B cell (primary cell): ENCODE results near the gene S100A8. TPM values are rescaled to one million over a fixed set of nuclear protein-coding genes. Genes with fewer than 3 reads are reported as not detected.
A peak's percentile ranks its signal among the peaks of the same experiment; 100 is the strongest.

Experiments used
- ATAC-seq: fragments of 200-7000 bp; cut with Tn5 transposase; one replicate; pipeline ENCODE4 v1.10.0; 2021; ENCODE audit warnings: low read depth, mild to moderate bottlenecking, moderate number of reproducible peaks, moderate library complexity
- CTCF ChIA-PET: fragments of 350-600 bp; sonication (Branson Sonifier 250); formaldehyde crosslinking; loops from one replicate; lab custom pipeline; 2021; ENCODE audit warnings: antibody characterized with exemption, inconsistent platforms; lab: Charles Lee
- POLR2A ChIA-PET: fragments of 350-600 bp; sonication (Branson Sonifier 250); formaldehyde crosslinking; loops from one replicate; lab custom pipeline; 2021; ENCODE audit warnings: antibody characterized with exemption; lab: Charles Lee
- DNase-seq: peaks from one replicate; pipeline ENCODE4 v3.0.0; 2013
- H2AFZ ChIP-seq: 2 replicates; pipeline ENCODE4 v1.6.1; 2012; ENCODE audit warnings: mild to moderate bottlenecking, low read depth, low read length; ENCODE audit not compliant: insufficient read depth, poor library complexity, severe bottlenecking
- H3K27ac ChIP-seq, 2 donors: 1 replicate in 1 of 2; 2 replicates in 1 of 2; pipeline ENCODE4 v1.5.1; 2012 to 2013; ENCODE audit warnings: low read length in 2 of 2, mild to moderate bottlenecking in 2 of 2, moderate library complexity in 1 of 2
- H3K27me3 ChIP-seq, 4 experiments: fragments of 200-600 bp in 1 of 4; sonication (generic) in 1 of 4; replicated peaks in 1 of 4; 1 replicate in 2 of 4; 2 replicates in 2 of 4; pipeline versions ENCODE4 v1.6.1 to v1.7.0; 2013 to 2016; ENCODE audit warnings: low read length in 3 of 4, mild to moderate bottlenecking in 2 of 4, mixed read lengths in 1 of 4, moderate library complexity in 1 of 4; ENCODE audit not compliant: insufficient read depth in 4 of 4, control insufficient read depth in 3 of 4; ENCODE audit errors: control extremely low read depth in 1 of 4
- H3K36me3 ChIP-seq, 2 experiments: replicated peaks in 1 of 2; 1 replicate in 1 of 2; 2 replicates in 1 of 2; pipeline versions ENCODE4 v1.6.1 to v1.7.1; 2013; ENCODE audit warnings: low read length in 1 of 2; ENCODE audit not compliant: insufficient read depth in 2 of 2, control insufficient read depth in 1 of 2; ENCODE audit errors: control extremely low read depth in 1 of 2, extremely low read depth in 1 of 2
- H3K4me1 ChIP-seq, 2 donors: fragments of 200-600 bp in 1 of 2; sonication (generic) in 1 of 2; 1 replicate in 1 of 2; 2 replicates in 1 of 2; pipeline versions ENCODE4 v1.5.1 to v1.6.1; 2013 to 2017; ENCODE audit warnings: low read length in 2 of 2; ENCODE audit not compliant: control insufficient read depth in 2 of 2, insufficient read depth in 2 of 2
- H3K4me2 ChIP-seq: replicated peaks from 2 replicates; pipeline ENCODE3; 2012; ENCODE audit warnings: mild to moderate bottlenecking, low read depth, low read length; ENCODE audit not compliant: poor library complexity, severe bottlenecking
- H3K4me3 ChIP-seq, 5 experiments: fragments of 200-600 bp in 1 of 5; sonication (generic) in 1 of 5; 1 replicate in 3 of 5; 2 replicates in 2 of 5; pipeline versions ENCODE4 v1.5.1 to v1.7.0; 2011 to 2016; ENCODE audit warnings: low read length in 4 of 5, mild to moderate bottlenecking in 4 of 5, low read depth in 2 of 5, control low read depth in 1 of 5, moderate library complexity in 1 of 5; ENCODE audit not compliant: insufficient read depth in 1 of 5; ENCODE audit errors: control extremely low read depth in 1 of 5, extremely low read depth in 1 of 5
- H3K79me2 ChIP-seq: fragments of 200-600 bp; sonication (generic); one replicate; pipeline ENCODE4 v1.6.0; 2016; ENCODE audit warnings: low read length; ENCODE audit not compliant: control insufficient read depth, insufficient read depth
- H3K9ac ChIP-seq: fragments of 200-600 bp; sonication (generic); 2 replicates; pipeline ENCODE4 v1.6.1; 2017; ENCODE audit warnings: mild to moderate bottlenecking, low read length, moderate library complexity
- H3K9me3 ChIP-seq, 3 donors: one replicate each; pipeline versions ENCODE4 v1.6.1 to v1.7.1; 2013; ENCODE audit warnings: low read length in 2 of 3; ENCODE audit not compliant: control insufficient read depth in 2 of 3, insufficient read depth in 1 of 3; ENCODE audit errors: control extremely low read depth in 1 of 3
- H4K20me1 ChIP-seq: 2 replicates; pipeline ENCODE4 v1.6.0; 2012; ENCODE audit warnings: mild to moderate bottlenecking, low read length; ENCODE audit not compliant: insufficient read depth, control insufficient read depth, poor library complexity, severe bottlenecking
- H3K27ac Mint-ChIP-seq: one replicate; pipeline ENCODE4 v1.8.0; 2021; ENCODE audit warnings: mixed read lengths
- H3K27me3 Mint-ChIP-seq: one replicate; pipeline ENCODE4 v1.8.0; 2021; ENCODE audit warnings: mixed read lengths
- H3K4me1 Mint-ChIP-seq: one replicate; pipeline ENCODE4 v1.8.0; 2021; ENCODE audit warnings: mixed read lengths
- H3K4me3 Mint-ChIP-seq: one replicate; pipeline ENCODE4 v1.8.0; 2021; ENCODE audit warnings: mixed read lengths
- H3K9me3 Mint-ChIP-seq: one replicate; pipeline ENCODE4 v1.8.0; 2022; ENCODE audit warnings: mixed read lengths; ENCODE audit not compliant: insufficient read depth
- EZH2 ChIP-seq: IDR thresholded peaks from 2 replicates; pipeline ENCODE4 v1.6.1; 2012; ENCODE audit warnings: borderline replicate concordance, low read depth, mild to moderate bottlenecking, moderate library complexity, low read length; ENCODE audit not compliant: insufficient read depth, poor library complexity, severe bottlenecking
- WGBS: methylation state at CpG from one replicate; pipeline ENCODE4 v1.1.5; 2013; ENCODE audit warnings: missing lambda C conversion rate; ENCODE audit not compliant: insufficient coverage; 5-methylcytosine and 5-hydroxymethylcytosine counted together
- intact Hi-C: fragments of 100-400 bp; cut with micrococcal nuclease; formaldehyde crosslinking; loops from one replicate; pipeline ENCODE4 v1.10.0; 2022
- polyA plus RNA-seq: library from polyadenylated mRNA; depleted of rRNA; stranded (reverse); fragments of >200 nt; gene quantifications from 2 replicates; pipeline ENCODE4 v1.2.3, GENCODE V29; 2012
- total RNA-seq, 2 donors: library from RNA; stranded (reverse); fragments of 120-200 nt in 1 of 2; gene quantifications; 1 replicate in 1 of 2; 2 replicates in 1 of 2; pipeline versions ENCODE4 v1.2.3 to v1.2.4, GENCODE V29; 2013 to 2022
- TF ChIP-seq, protein P1 (sequence below): fragments of 200-600 bp; IDR thresholded peaks from one replicate; pipeline ENCODE4 v1.8.0; 2022; ENCODE audit warnings: antibody characterized with exemption, mild to moderate bottlenecking

S100A8 gene
- total and polyA plus RNA-seq, 2 donors (not counting 1 experiment from before 2014, with no cell fraction given) = 3.3 to 16.7 TPM

DNA sequence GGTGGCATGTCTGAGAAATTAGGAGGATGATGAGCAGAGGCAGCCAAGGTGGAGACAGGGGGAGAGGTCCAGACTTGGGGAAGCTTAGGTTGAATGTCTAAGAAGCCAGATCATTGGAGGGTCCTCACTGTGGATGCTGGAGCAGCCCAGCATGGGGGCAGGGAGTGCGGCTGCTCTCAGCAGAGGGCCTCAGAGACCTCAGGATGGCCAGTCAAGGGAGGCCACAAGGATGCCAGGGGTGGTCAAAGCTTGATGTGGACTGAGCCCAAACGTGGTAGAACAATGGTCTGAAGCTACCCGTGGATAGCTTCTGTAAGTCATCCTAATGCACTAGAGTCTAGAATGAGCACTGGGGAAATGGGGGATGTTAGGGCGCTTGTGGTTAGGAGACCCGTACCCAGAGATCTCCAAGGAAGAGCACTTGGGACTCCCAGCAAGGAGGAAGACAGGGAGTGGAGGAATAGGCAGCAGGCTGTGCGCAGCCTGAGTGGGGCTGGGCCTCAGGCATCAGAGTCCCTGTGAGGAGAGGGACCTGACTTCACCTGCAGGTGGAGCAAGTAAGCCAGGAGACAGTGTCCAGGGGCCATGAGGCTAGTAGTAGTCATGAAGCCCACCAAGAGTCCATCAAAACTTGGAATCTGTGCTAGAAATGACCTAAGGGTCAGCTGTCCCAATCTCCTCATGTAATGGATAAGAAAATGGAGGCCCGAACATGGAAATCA, 37.5 kb downstream of the S100A8 start:
- Mint-ChIP-seq H3K27ac (no peak overlapping the region), H3K4me1 (peaks cover 20% of the 10 kb centered on the region), H3K4me3 (no peak overlapping the region), H3K9me3 (no peaks in the 10 kb centered on the region), H3K27me3 (peaks cover 54% of the 10 kb centered on the region)
- Histone ChIP-seq H3K27ac (no peak overlapping the region), H3K9me3 (no peaks in the 10 kb centered on the region), H3K79me2 (no peaks in the 10 kb centered on the region), H3K4me2 (no peak overlapping the region), H3K9ac (no peak overlapping the region), H2AFZ (no peak overlapping the region), H3K4me3 (no peak overlapping the region), H3K36me3 (no peaks in the 10 kb centered on the region), H3K4me1 (peaks cover 10 to 12% of the 10 kb centered on the region in 2 donors), H4K20me1 (no peaks in the 10 kb centered on the region), H3K27me3 (peaks cover 0 to 19% (median 10%) of the 10 kb centered on the region in 4 experiments)
- WGBS = 85% methylated on average over 7 of the region's 7 CpGs
- POLR2A ChIA-PET = no interaction called here
- no peak for TF ChIP-seq EZH2
- DNase-seq (no peak), ATAC-seq (no peak)
- intact Hi-C loops = no loop called here
- CTCF ChIA-PET = interaction anchor here (0.9 to 3.7 kb wide), 12 partner anchors 8 to 983 kb away, joined by 3 to 59 read pairs (median 4); no protein-coding TSS in a partner anchor

GRCh38 chr1:153352523-153352922, 38.4 kb downstream of the S100A8 start:
- DNase-seq (peak; percentile 69), ATAC-seq (peak; percentile 58)
- intact Hi-C loops = loop anchor here (1.0 kb wide), 1 partner anchor 143 kb away; no protein-coding TSS in a partner anchor
- Histone ChIP-seq H3K4me3 (no peak overlapping the region), H2AFZ (no peak overlapping the region), H3K4me1 (peaks cover 3 to 5% of the 10 kb centered on the region in 2 donors), H3K4me2 (no peak overlapping the region), H3K9me3 (no peaks in the 10 kb centered on the region), H3K27ac (no peak overlapping the region), H3K36me3 (no peaks in the 10 kb centered on the region), H3K9ac (no peak overlapping the region), H3K79me2 (no peaks in the 10 kb centered on the region), H3K27me3 (peaks cover 0 to 27% (median 15%) of the 10 kb centered on the region in 4 experiments), H4K20me1 (no peaks in the 10 kb centered on the region)
- Mint-ChIP-seq H3K9me3 (no peaks in the 10 kb centered on the region), H3K4me1 (peaks cover 12% of the 10 kb centered on the region), H3K4me3 (no peak overlapping the region), H3K27me3 (peaks cover 53% of the 10 kb centered on the region), H3K27ac (no peak overlapping the region)
- TF ChIP-seq, protein P1, sequence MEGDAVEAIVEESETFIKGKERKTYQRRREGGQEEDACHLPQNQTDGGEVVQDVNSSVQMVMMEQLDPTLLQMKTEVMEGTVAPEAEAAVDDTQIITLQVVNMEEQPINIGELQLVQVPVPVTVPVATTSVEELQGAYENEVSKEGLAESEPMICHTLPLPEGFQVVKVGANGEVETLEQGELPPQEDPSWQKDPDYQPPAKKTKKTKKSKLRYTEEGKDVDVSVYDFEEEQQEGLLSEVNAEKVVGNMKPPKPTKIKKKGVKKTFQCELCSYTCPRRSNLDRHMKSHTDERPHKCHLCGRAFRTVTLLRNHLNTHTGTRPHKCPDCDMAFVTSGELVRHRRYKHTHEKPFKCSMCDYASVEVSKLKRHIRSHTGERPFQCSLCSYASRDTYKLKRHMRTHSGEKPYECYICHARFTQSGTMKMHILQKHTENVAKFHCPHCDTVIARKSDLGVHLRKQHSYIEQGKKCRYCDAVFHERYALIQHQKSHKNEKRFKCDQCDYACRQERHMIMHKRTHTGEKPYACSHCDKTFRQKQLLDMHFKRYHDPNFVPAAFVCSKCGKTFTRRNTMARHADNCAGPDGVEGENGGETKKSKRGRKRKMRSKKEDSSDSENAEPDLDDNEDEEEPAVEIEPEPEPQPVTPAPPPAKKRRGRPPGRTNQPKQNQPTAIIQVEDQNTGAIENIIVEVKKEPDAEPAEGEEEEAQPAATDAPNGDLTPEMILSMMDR = peak; percentile 95
- TF ChIP-seq EZH2 = no peak
- 1% methylated on average over 4 of the region's 4 CpGs for WGBS
- ChIA-PET POLR2A (no interaction called here), CTCF (interaction anchor here (0.8 to 3.7 kb wide), 14 partner anchors 9 to 983 kb away, joined by 3 to 59 read pairs (median 4); no protein-coding TSS in a partner anchor)
